BE2C (cell line): Measurements from ENCODE around the gene BEST1.

ENCODE experiments used
- DNase-seq: peaks from one replicate; pipeline ENCODE4 v3.0.0-alpha.2; 2020
- H3K27me3 ChIP-seq: fragments of 250-450 bp; sonication (Bioruptor Pico); 2 replicates; pipeline ENCODE4 v1.5.1; 2020; ENCODE audit warnings: mild to moderate bottlenecking
- H3K36me3 ChIP-seq: fragments of 250-450 bp; sonication (Bioruptor Pico); 2 replicates; pipeline ENCODE4 v1.5.1; 2020; ENCODE audit warnings: mild to moderate bottlenecking
- H3K4me1 ChIP-seq: fragments of 250-450 bp; sonication (Bioruptor Pico); 2 replicates; pipeline ENCODE4 v1.5.1; 2020
- H3K4me3 ChIP-seq: 2 replicates; pipeline ENCODE4 v1.5.1; 2011; ENCODE audit warnings: low read depth, low read length
- H3K9me3 ChIP-seq: fragments of 250-450 bp; sonication (Bioruptor Pico); 2 replicates; pipeline ENCODE4 v1.5.1; 2020
- CTCF ChIP-seq: IDR thresholded peaks from 2 replicates; pipeline ENCODE4 v1.5.1; 2012; ENCODE audit warnings: mild to moderate bottlenecking, low read depth, low read length

BEST1 gene

GRCh38 chr11:61910187-61911127 is 39.7 kb upstream of the BEST1 start:
- Histone ChIP-seq H3K27me3 (no peaks in the 10 kb centered on the region), H3K4me1 (no peaks in the 10 kb centered on the region), H3K4me3 (no peak overlapping the region), H3K9me3 (no peaks in the 10 kb centered on the region), H3K36me3 (no peaks in the 10 kb centered on the region)
- TF ChIP-seq CTCF: no peak
- no peak for DNase-seq

GRCh38 chr11:61911128-61911700 is 38.9 kb upstream of the BEST1 start:
- H3K4me1 ChIP-seq: no peaks in the 10 kb centered on the region
- H3K9me3 ChIP-seq: no peaks in the 10 kb centered on the region
- no peak for TF ChIP-seq CTCF
- no peaks in the 10 kb centered on the region for H3K27me3 ChIP-seq
- no peak for DNase-seq
- H3K4me3 ChIP-seq: no peak overlapping the region
- no peaks in the 10 kb centered on the region for H3K36me3 ChIP-seq

GRCh38 chr11:61911701-61912529 is 38.2 kb upstream of the BEST1 start:
- Histone ChIP-seq H3K9me3 (no peaks in the 10 kb centered on the region), H3K4me3 (no peak overlapping the region), H3K27me3 (no peaks in the 10 kb centered on the region), H3K36me3 (no peaks in the 10 kb centered on the region), H3K4me1 (no peaks in the 10 kb centered on the region)
- no peak for TF ChIP-seq CTCF
- DNase-seq: no peak

- H3K4me3 ChIP-seq: no peak overlapping the region
- H3K4me1 ChIP-seq: no peaks in the 10 kb centered on the region
- no peaks in the 10 kb centered on the region for H3K9me3 ChIP-seq
- no peak for DNase-seq
- H3K36me3 ChIP-seq: no peaks in the 10 kb centered on the region
- TF ChIP-seq CTCF: no peak
- H3K27me3 ChIP-seq: no peaks in the 10 kb centered on the region
These were observed 37.6 kb upstream of the BEST1 start for GRCh38 chr11:61912530-61912898.

- Histone ChIP-seq H3K27me3 (no peaks in the 10 kb centered on the region), H3K9me3 (no peaks in the 10 kb centered on the region), H3K4me3 (no peak overlapping the region), H3K4me1 (no peaks in the 10 kb centered on the region), H3K36me3 (no peaks in the 10 kb centered on the region)
- no peak for DNase-seq
- TF ChIP-seq CTCF: no peak
These were observed 37.0 kb upstream of the BEST1 start for GRCh38 chr11:61912991-61913698.
